Hypothalamus (tissue), 51 donors: ENCODE measurements around the gene STMN1.

Source experiments
- DNase-seq, 51 donors: peaks; one replicate each; lab custom pipeline; 2025; lab: John Stamatoyannopoulos, UW

STMN1 gene

DNA sequence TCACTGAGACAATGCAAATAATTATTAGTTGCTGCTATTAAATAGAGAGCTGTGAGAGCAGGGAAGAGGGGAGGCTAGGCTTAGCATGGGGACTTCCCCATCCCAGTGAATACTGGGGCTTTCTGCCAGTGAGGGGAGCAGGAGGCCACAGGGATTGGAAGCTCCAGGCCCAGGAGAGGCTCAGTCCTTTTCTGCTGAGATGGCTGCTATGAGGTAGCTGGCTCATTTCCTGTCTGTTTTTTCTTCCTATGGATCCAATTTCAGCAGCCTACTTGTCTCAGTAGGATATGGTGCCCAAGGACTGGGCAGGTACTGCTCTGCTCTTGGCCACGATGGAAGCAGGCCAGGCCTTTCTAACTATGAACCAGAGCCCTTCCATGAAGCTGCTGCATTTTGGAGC is 10.0 kb downstream of the STMN1 start:
- no peak for DNase-seq

- peak; percentile 37 to 93 (median 83) for DNase-seq
Measured at GRCh38 chr1:25895365-25895990, 10.7 kb downstream of the STMN1 start.

DNA sequence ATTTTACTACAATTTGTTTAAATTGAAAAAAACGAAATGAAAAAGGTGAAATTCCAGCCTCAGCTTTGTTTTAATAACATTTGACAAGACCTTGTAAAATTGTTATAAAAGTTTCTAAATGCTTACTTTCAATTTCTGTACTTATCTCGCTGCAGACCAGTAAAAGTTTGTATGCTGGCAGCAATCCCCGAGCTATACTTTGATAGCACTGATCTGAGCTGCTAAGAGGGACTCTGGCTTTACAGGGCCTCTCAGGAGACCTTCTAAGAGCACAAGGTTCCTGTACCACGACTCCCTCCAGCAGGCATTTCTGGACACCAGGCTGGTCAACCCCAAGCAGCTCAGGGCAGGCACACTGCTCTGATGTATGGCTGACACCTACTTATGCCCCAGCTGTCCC is 13.1 kb downstream of the STMN1 start:
- no peak for DNase-seq

DNA sequence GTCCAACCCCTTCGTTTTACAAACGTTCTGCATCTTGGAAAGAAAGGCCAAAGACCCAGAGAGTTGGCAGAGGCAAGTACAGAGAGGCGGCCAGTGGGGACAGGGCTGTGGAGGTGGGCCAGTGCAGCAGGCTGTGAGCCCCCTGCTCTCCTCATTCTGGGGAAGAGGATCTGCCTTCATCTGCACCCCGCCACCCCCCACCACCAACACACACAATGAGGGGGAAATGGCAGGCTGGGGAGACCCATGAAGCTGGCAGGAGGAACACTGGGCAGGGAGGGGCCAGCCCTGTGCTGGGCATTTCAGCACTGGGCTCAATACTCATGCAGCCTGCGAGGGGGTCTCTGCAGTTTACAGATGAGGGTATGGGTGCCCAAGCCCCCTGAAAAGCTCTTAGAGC is 14.6 kb downstream of the STMN1 start:
- no peak for DNase-seq

- no peak for DNase-seq
Measured at GRCh38 chr1:25890239-25891034, 15.8 kb downstream of the STMN1 start.

- no peak for DNase-seq
Measured at GRCh38 chr1:25889470-25889869, 16.7 kb downstream of the STMN1 start.

GRCh38 chr1:25888426-25888987 is 17.7 kb downstream of the STMN1 start:
- DNase-seq = no peak

DNA sequence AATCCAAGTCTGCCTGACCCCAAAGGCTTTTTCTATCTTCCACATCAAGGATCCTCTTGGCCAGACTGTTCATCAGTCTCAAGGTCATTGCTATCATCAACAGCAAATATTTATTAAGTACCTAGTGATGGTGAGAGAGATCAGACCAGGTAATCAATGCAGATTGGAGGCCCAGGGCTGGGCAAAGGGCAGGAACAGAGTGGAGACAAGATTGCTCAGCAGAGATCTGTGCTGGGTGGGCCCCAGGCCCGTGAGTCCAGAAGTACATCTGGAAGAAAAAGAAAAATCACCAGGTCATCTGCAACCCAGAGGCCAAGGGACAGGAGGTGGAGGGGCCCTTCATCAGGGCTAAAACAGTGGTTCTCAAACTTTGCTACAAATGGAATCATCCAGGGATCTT is 20.6 kb downstream of the STMN1 start:
- DNase-seq = no peak

DNA sequence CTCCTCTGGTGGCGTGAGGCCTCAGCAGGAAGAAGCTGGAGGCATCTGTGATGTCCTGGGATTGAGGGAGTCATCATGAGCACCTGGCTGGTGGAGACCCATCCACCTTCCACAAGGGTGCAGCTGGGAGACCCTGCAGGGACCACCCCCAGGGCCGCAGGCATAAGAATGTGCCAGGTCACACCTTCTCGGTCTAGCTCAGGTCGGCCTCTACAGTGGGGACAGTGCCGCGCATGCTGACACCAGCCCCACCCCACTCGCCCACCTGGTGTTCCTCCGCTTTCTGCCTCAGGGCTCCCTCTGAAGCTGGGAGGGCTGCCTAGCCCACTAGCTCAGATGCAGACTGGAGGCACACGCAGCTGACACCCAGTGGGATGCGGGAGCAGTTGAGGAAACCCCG is 25.0 kb downstream of the STMN1 start:
- no peak for DNase-seq

GRCh38 chr1:25880518-25880917 is 25.7 kb downstream of the STMN1 start:
- no peak for DNase-seq

DNA sequence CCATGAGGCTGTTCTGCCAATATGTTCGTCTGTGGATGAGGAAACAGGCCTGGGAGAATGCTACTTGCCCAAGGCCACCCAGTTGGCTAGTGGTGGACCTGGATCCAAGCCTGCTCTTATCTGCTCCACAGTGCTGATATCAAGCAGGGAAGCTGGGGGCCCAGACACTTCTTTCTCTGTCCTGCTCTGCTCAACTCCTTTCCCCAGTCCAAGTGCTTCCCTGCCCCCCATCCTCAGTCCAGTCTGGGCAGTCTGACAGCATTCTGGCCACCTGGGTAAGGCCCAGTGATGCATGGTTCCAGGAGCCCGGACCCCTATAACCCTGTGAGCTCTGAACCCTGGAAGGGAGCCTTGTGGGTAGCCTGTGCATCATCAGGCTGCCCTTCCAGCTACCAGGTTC is 26.5 kb downstream of the STMN1 start:
- no peak for DNase-seq

DNA sequence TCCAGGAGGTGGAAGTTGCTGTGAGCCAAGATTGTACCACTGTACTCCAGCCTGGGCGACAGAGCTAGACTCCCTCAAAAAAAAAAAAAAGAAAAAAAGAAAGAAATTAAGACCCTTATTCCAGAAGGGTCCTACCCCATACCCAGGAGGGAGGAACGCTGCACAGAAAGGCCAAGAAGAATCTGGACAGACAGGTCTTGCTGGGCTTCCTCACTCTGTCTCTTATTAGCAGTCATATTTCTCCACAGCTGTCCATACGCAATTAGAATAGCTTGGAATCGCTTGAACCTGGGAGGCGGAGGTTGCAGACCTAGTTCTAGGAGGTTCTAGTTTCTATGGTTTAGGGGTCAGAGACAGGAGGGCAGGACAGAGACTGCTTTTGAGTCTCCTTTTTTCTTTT is 27.5 kb downstream of the STMN1 start:
- no peak for DNase-seq

DNA sequence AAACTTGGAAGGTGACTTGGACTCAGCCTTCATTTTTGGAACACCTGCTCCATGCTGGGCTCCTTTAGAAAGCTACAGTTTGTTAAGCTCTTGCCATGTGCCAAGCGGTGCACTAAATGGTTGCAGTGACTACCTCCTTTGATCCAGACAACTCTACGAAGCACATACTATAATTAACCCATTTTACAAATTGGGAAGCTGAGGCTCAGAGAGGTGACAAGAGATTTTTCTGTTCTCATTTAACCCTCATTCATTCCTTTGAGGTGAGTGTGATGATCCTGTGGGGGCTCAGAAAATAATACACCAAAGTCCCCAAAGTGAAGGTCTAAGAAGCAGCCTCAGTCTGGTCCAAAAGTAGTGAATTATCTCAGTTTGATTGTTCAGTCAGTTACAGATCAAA is 29.1 kb downstream of the STMN1 start:
- DNase-seq = no peak

GRCh38 chr1:25876693-25877077 is 29.5 kb downstream of the STMN1 start:
- no peak for DNase-seq

GRCh38 chr1:25875856-25876692 is 30.1 kb downstream of the STMN1 start:
- DNase-seq = peak in 5 of 51 donors; percentile 49 to 66 (median 53)

GRCh38 chr1:25875154-25875855 is 30.9 kb downstream of the STMN1 start, which contains the start of gene PAQR7:
Gene PAQR7, minus strand, starts transcription at chr1:25875708. Its CDS starts 11,869 bp downstream, at chr1:25863839.
- DNase-seq = peak in 49 of 51 donors; percentile 31 to 89 (median 71)

- DNase-seq = no peak
Measured at GRCh38 chr1:25874635-25875153, 31.5 kb downstream of the STMN1 start.

- DNase-seq = no peak
Measured at GRCh38 chr1:25874209-25874608, 32.0 kb downstream of the STMN1 start.

DNA sequence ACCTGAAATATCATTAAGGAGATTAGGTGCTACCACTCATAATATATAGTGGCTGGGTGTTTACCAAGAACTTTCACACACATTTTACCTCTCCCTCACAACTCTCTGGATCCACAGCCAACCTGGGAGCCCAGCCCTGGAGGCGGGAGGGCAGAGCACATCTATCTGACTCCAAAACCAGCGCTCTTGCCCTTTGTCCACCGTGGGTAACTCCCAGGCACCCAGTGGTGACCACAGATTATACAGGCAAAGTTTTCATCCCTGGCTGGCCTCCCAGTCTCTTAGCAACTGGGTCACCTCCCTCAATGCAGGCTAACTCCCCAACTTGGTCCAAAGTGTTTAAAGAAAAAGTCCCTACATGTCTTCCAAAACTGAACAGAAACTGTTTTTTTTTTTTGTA is 33.1 kb downstream of the STMN1 start:
- DNase-seq = peak in 5 of 51 donors; percentile 8 to 18 (median 15)

- no peak for DNase-seq
Measured at GRCh38 chr1:25872713-25873112, 33.5 kb downstream of the STMN1 start.
